ENCODE data around the gene THOC2.
"Not testable (repeated sequence)": the region's sequence is repeated elsewhere in the genome, so short reads cannot be mapped to it uniquely, and the experiment has no call there.

THOC2 gene

GRCh38 chrX:123665197-123665596 lies 67.7 kb downstream of the THOC2 start:
- DNase-seq, result no peak

GRCh38 chrX:123664467-123665167 lies 68.2 kb downstream of the THOC2 start:
- not testable (repeated sequence) for DNase-seq

GRCh38 chrX:123663720-123664119 lies 69.1 kb downstream of the THOC2 start:
- DNase-seq, result not testable (repeated sequence)

- DNase-seq, result not testable (repeated sequence)
These were observed 76.3 kb downstream of the THOC2 start for GRCh38 chrX:123656507-123656906.

GRCh38 chrX:123648811-123649181 lies 84.1 kb downstream of the THOC2 start:
- DNase-seq, result not testable (repeated sequence)

GRCh38 chrX:123648028-123648810 lies 84.6 kb downstream of the THOC2 start:
- no peak for DNase-seq

GRCh38 chrX:123647244-123647643 lies 85.6 kb downstream of the THOC2 start:
- no peak for DNase-seq

GRCh38 chrX:123629502-123629901 lies 103.3 kb downstream of the THOC2 start:
- no peak for DNase-seq

- DNase-seq, result no peak
These were observed 105.9 kb downstream of the THOC2 start for GRCh38 chrX:123626962-123627361.

- DNase-seq, result no peak
These were observed 106.9 kb downstream of the THOC2 start for GRCh38 chrX:123625952-123626351.

GRCh38 chrX:123625477-123625876 lies 107.4 kb downstream of the THOC2 start:
- DNase-seq, result no peak

- no peak for DNase-seq
These were observed 115.8 kb downstream of the THOC2 start for GRCh38 chrX:123617007-123617406.

- DNase-seq, result no peak
These were observed 121.9 kb downstream of the THOC2 start for GRCh38 chrX:123610915-123611314.

GRCh38 chrX:123607806-123608205 lies 125.0 kb downstream of the THOC2 start:
- no peak for DNase-seq

- DNase-seq, result no peak
These were observed 125.6 kb downstream of the THOC2 start for GRCh38 chrX:123607270-123607669.

- no peak for DNase-seq
These were observed 129.4 kb downstream of the THOC2 start for GRCh38 chrX:123603491-123603890.

- DNase-seq, result no peak
These were observed 131.4 kb downstream of the THOC2 start for GRCh38 chrX:123601437-123601836.

GRCh38 chrX:123600181-123600580 lies 132.7 kb downstream of the THOC2 start:
- no peak for DNase-seq

- DNase-seq, result no peak
These were observed 141.9 kb downstream of the THOC2 start for GRCh38 chrX:123590842-123591486.

- DNase-seq, result no peak
These were observed 144.1 kb downstream of the THOC2 start for GRCh38 chrX:123588723-123589122.

GRCh38 chrX:123581586-123581985 lies 151.3 kb downstream of the THOC2 start:
- DNase-seq, result no peak

- no peak for DNase-seq
These were observed 152.1 kb downstream of the THOC2 start for GRCh38 chrX:123580792-123581191.

GRCh38 chrX:123574027-123574426 lies 158.8 kb downstream of the THOC2 start:
- not testable (repeated sequence) for DNase-seq
